Tibial artery (tissue), 4 donors: ENCODE measurements around the gene CTSF.

Experiments
- DNase-seq, 2 donors: peaks; one replicate each; pipeline ENCODE4 v3.0.0-alpha.2; 2019
- H3K27ac ChIP-seq, 2 donors: fragments of 200-600 bp; sonication (generic) in 1 of 2; 1 replicate in 1 of 2; 2 replicates in 1 of 2; pipeline ENCODE4 v1.5.1; 2018 to 2019; ENCODE audit warnings: mild to moderate bottlenecking in 1 of 2
- H3K27me3 ChIP-seq, 2 donors: fragments of 200-600 bp; sonication (generic) in 1 of 2; one replicate each; pipeline versions ENCODE4 v1.5.1 to v1.6.0; 2016 to 2019
- H3K36me3 ChIP-seq, 3 donors: fragments of 200-600 bp; sonication (generic) in 2 of 3; one replicate each; pipeline ENCODE4 v1.5.1; 2016 to 2019; ENCODE audit warnings: mild to moderate bottlenecking in 2 of 3
- H3K4me1 ChIP-seq, 4 donors: fragments of 200-600 bp; sonication (generic) in 2 of 4; 1 replicate in 3 of 4; 2 replicates in 1 of 4; pipeline ENCODE4 v1.5.1; 2016 to 2019
- H3K4me3 ChIP-seq, 2 donors: fragments of 200-600 bp; sonication (generic) in 1 of 2; 1 replicate in 1 of 2; 2 replicates in 1 of 2; pipeline ENCODE4 v1.5.1; 2018 to 2019; ENCODE audit warnings: mild to moderate bottlenecking in 2 of 2
- H3K9me3 ChIP-seq, 3 donors: fragments of 200-600 bp; sonication (generic) in 1 of 3; one replicate each; pipeline ENCODE4 v1.5.1; 2016 to 2019
- CTCF ChIP-seq, 2 experiments: fragments of 200-600 bp in 1 of 2; fragments of 450-650 bp in 1 of 2; IDR thresholded peaks; one replicate each; pipeline ENCODE4 v1.5.1; 2017 to 2019; ENCODE audit warnings: antibody characterized with exemption in 2 of 2, mild to moderate bottlenecking in 1 of 2, moderate library complexity in 1 of 2
- intact Hi-C: fragments of 100-400 bp; cut with DNase I; formaldehyde crosslinking; loops from one replicate; pipeline ENCODE4 v1.15.0; 2023; ENCODE audit warnings: low total_unique reads

Gene CTSF

GRCh38 chr11:66531841-66532240 is 36.6 kb downstream of the CTSF start:
- intact Hi-C loops, result no loop called here
- Histone ChIP-seq H3K4me1 (no peaks in the 10 kb centered on the region), H3K9me3 (no peaks in the 10 kb centered on the region), H3K27me3 (no peaks in the 10 kb centered on the region), H3K36me3 (peaks cover 11 to 95% (median 55%) of the 10 kb centered on the region in 3 donors), H3K4me3 (no peak overlapping the region), H3K27ac (no peak overlapping the region)
- no peak for DNase-seq
- TF ChIP-seq CTCF (IDR thresholded peaks at IDR 0.05), result no peak

DNA sequence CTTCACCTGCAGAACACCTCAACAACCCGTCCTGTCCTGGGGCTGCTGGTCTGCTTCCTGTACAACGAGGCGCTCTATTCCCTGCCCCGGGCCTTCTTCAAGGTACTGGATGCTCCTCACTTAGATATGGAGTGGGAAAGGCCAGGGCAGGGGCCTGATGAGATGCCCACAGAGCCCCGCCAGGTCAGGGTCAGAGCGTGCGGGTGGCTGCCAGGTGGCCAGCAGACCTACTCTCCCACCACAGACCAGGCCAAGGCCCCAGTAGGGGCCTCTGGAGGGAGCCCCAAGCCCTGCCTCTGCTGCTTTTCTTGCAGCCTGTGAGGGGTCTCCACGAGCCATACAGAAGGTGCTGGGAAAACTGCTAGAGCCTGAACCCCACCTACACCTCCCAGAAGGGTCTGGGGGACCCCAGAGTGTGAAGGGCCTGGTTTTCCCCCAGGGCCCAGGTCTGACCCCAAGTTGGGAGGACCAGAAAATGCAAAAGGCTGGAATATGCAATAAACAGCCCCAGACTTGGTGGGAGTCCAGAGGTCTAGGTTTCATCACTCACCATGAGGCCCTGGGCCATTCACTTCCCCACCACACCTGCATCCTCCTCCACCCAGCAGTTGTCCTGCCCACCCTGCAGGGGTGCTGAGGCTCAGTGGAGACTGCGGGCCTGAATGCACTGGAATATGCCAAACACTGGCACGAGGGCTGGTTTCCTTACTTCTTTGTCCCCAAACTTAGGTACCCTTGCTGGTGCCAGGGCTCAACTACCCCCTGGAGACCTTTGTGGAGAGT is 37.3 kb downstream of the CTSF start:
- no peak overlapping the region for H3K27ac ChIP-seq
- H3K9me3 ChIP-seq, result no peaks in the 10 kb centered on the region
- H3K27me3 ChIP-seq, result no peaks in the 10 kb centered on the region
- no peak for DNase-seq
- H3K36me3 ChIP-seq, result peaks cover 14 to 95% (median 57%) of the 10 kb centered on the region in 3 donors
- H3K4me3 ChIP-seq, result no peak overlapping the region
- intact Hi-C loops, result no loop called here
- no peak for TF ChIP-seq CTCF (IDR thresholded peaks at IDR 0.05)
- H3K4me1 ChIP-seq, result no peaks in the 10 kb centered on the region

DNA sequence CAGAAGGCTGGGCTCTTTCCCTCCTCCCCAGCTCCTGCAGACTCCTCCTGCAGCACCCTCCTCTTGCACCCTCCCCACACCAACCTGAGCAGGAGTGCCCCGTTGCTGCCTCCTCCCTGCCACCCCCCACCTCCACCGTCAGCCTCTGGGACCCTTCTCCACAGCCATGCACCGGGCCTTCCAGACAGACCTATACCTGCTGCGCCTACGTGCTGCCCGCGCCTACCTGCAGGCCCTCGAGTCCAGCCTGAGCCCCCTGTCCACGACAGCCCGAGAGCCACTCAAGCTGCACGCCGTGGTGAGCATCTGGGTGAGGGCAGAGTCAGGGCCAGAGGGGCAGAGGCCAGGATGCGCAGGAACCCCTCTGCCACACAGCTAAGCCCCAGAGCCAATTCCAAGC is 38.8 kb downstream of the CTSF start:
- Histone ChIP-seq H3K4me3 (no peak overlapping the region), H3K36me3 (peaks cover 14 to 84% (median 51%) of the 10 kb centered on the region in 3 donors), H3K9me3 (no peaks in the 10 kb centered on the region), H3K27me3 (no peaks in the 10 kb centered on the region), H3K4me1 (no peaks in the 10 kb centered on the region), H3K27ac (no peak overlapping the region)
- DNase-seq, result no peak
- intact Hi-C loops, result no loop called here
- TF ChIP-seq CTCF (IDR thresholded peaks at IDR 0.05), result no peak

DNA sequence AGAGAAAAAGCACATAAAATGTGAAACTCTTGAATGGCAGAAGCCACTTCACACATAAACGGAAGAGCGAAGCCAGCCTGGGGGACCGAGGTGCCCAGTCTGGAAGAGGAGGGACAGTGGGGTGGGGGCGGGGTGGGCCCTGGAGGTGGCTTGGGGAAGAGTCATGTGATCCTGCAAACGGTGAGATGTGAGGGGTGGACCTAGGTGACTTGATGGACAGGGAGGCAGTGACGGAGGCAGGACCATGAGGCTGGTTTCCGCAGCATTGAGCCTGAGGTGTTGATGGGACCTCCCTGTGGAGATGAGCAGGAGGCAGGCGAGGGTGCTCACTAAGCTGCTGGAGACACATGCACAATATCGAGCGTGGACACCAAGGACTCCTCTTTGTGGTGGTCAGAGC is 39.3 kb downstream of the CTSF start:
- TF ChIP-seq CTCF (IDR thresholded peaks at IDR 0.05), result no peak
- H3K4me1 ChIP-seq, result no peaks in the 10 kb centered on the region
- no peak for DNase-seq
- peaks cover 15 to 88% (median 51%) of the 10 kb centered on the region in 3 donors for H3K36me3 ChIP-seq
- no peak overlapping the region for H3K4me3 ChIP-seq
- H3K27me3 ChIP-seq, result no peaks in the 10 kb centered on the region
- H3K9me3 ChIP-seq, result no peaks in the 10 kb centered on the region
- intact Hi-C loops, result no loop called here
- H3K27ac ChIP-seq, result no peak overlapping the region

DNA sequence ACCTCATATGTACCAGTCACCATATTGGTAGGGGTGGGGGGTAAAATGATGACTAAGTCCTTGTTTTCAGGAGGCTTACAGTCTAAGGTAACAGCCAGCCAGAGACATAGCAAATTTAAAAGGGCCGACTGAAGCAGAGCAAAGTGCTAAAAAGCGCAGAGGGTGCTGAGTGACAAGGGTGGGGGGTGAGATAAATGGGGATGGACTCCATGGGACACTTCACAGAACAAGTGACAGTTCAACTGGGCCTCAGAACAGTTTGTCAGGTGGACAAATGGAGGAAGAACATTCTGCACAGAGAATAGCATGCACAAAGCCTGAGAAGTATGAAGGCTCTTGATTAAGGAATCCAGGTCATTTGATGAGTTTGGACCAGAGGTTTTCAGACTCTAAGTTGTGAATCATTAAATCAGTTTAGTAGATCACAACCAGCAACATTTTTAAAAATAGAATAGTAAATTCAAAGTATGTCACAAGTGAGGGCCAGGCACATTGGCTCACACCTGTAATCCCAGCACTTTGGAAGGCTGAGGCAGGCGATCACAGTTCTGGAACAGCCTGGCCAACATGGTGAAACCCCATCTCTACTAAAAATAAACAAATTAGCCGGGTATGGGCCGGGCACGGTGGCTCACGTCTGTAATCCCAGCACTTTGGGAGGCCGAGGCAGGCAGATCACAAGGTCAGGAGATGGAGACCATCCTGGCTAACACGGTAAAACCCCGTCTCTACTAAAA is 43.9 kb downstream of the CTSF start:
- Histone ChIP-seq H3K27ac (no peak overlapping the region), H3K4me1 (no peaks in the 10 kb centered on the region), H3K9me3 (no peaks in the 10 kb centered on the region), H3K27me3 (no peaks in the 10 kb centered on the region), H3K36me3 (peaks cover 50 to 88% (median 68%) of the 10 kb centered on the region in 3 donors), H3K4me3 (no peak overlapping the region)
- intact Hi-C loops, result no loop called here
- no peak for TF ChIP-seq CTCF (IDR thresholded peaks at IDR 0.05)
- DNase-seq, result no peak
